ENCODE data around the gene PRKCZ.

- no peak for TF ChIP-seq GABPA (IDR thresholded peaks at IDR 0.05; ENCODE audit: low read depth)
- no peak for TF ChIP-seq CTCF (IDR thresholded peaks at IDR 0.05; ENCODE audit: insufficient read depth, low read length)
- TF ChIP-seq POLR2AphosphoS5 (IDR thresholded peaks at IDR 0.05; ENCODE audit: low read depth) = no peak
These were observed 3.1 kb upstream of the PRKCZ start for GRCh38 chr1:2046953-2047748.

Data from HL-60 (cell line).